Femur (tissue), 1 donor: ENCODE data around the gene CACNA1H.

ENCODE experiments used
- DNase-seq: peaks from one replicate; pipeline ENCODE4 v3.0.0-alpha.2; 2017

CACNA1H gene

GRCh38 chr16:1152651-1153259, at the start of gene CACNA1H:
Gene CACNA1H, plus strand, starts transcription at chr16:1153106. Its CDS starts 632 bp downstream, at chr16:1153738.
- peak; percentile 58 for DNase-seq

- no peak for DNase-seq
Observed at GRCh38 chr16:1103636-1103980, 49.3 kb upstream of the CACNA1H start.

GRCh38 chr16:1105888-1106620, 46.9 kb upstream of the CACNA1H start:
- peak; percentile 78 for DNase-seq

- no peak for DNase-seq
Observed at GRCh38 chr16:1106659-1107058, 46.2 kb upstream of the CACNA1H start.

GRCh38 chr16:1107141-1107540, 45.8 kb upstream of the CACNA1H start:
- DNase-seq: no peak

- no peak for DNase-seq
Observed at GRCh38 chr16:1107731-1108130, 45.2 kb upstream of the CACNA1H start.

GRCh38 chr16:1108299-1109252, 44.3 kb upstream of the CACNA1H start:
- DNase-seq: peak; percentile 74

- no peak for DNase-seq
Observed at GRCh38 chr16:1109648-1110047, 43.3 kb upstream of the CACNA1H start.

- no peak for DNase-seq
Observed at GRCh38 chr16:1112506-1113184, 40.3 kb upstream of the CACNA1H start.

- no peak for DNase-seq
Observed at GRCh38 chr16:1113489-1113888, 39.4 kb upstream of the CACNA1H start.

GRCh38 chr16:1113889-1114526, 38.9 kb upstream of the CACNA1H start:
- DNase-seq: no peak

GRCh38 chr16:1116693-1117077, 36.2 kb upstream of the CACNA1H start:
- DNase-seq: no peak

GRCh38 chr16:1117176-1117900, 35.6 kb upstream of the CACNA1H start:
- no peak for DNase-seq

- DNase-seq: no peak
Observed at GRCh38 chr16:1117926-1118325, 35.0 kb upstream of the CACNA1H start.

- no peak for DNase-seq
Observed at GRCh38 chr16:1119129-1119528, 33.8 kb upstream of the CACNA1H start.

- DNase-seq: no peak
Observed at GRCh38 chr16:1119766-1120576, 32.9 kb upstream of the CACNA1H start.

GRCh38 chr16:1120577-1120941, 32.3 kb upstream of the CACNA1H start:
- DNase-seq: no peak

- DNase-seq: no peak
Observed at GRCh38 chr16:1121009-1121408, 31.9 kb upstream of the CACNA1H start.

GRCh38 chr16:1121601-1122397, 31.1 kb upstream of the CACNA1H start:
- no peak for DNase-seq

GRCh38 chr16:1122398-1122765, 30.5 kb upstream of the CACNA1H start:
- no peak for DNase-seq
